ENCODE measurements around the gene SERBP1. TPM values are rescaled to one million over a fixed set of nuclear protein-coding genes. Genes with fewer than 3 reads are reported as not detected.
"Not testable (repeated sequence)": the region's sequence is repeated elsewhere in the genome, so short reads cannot be mapped to it uniquely, and the experiment has no call there.

Gene SERBP1
- total RNA-seq, 1 donor: 162 TPM

DNA sequence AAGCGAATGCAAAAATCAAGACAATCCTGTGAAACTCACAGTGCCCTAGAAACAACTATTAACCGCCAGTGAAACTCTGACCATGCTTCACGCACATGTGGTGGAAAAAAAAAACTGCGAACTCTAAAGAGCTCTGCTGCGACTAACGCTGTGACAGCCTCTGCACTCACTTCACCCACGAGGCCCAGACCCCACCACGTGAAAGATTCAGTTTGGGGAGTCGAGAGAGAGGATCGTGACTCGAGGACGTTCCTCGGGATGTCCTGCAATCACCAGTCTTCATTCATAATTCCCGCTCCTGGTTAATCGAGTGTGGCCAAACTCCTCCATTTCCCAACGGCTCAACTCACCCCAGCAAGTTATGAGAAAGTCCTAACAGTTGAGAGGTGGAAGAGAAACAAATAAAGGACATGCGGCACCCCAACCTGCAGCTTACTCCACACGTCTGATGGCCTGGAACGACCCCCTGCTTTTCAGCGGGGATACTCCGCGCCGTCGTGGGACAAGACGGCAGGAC is 1.1 kb downstream of the SERBP1 start:
- H3K4me3 ChIP-seq (ENCODE audit: low read depth, low read length): peak overlapping the region; percentile 97
- peak; percentile 22 for DNase-seq (ENCODE audit: low read depth)

DNA sequence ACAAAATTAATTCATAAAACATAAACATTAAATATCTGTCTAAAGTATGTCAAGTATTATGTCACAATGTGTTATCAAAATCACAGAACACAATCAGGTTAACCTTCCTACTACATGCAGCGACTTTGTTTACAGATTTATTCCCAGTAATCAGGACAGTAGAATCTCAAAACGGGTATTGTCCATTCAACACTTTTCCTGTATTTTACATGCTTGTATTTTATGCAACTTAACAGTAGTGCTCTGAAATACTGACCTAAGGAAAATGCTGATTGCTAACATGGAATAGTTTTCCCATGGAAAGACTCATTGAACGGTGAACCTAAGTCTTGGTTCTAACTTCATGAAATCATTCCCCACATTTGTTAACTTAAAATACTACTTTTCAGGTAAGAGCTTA is 2.3 kb downstream of the SERBP1 start:
- DNase-seq (ENCODE audit: low read depth): no peak
- TF ChIP-seq, protein P1, sequence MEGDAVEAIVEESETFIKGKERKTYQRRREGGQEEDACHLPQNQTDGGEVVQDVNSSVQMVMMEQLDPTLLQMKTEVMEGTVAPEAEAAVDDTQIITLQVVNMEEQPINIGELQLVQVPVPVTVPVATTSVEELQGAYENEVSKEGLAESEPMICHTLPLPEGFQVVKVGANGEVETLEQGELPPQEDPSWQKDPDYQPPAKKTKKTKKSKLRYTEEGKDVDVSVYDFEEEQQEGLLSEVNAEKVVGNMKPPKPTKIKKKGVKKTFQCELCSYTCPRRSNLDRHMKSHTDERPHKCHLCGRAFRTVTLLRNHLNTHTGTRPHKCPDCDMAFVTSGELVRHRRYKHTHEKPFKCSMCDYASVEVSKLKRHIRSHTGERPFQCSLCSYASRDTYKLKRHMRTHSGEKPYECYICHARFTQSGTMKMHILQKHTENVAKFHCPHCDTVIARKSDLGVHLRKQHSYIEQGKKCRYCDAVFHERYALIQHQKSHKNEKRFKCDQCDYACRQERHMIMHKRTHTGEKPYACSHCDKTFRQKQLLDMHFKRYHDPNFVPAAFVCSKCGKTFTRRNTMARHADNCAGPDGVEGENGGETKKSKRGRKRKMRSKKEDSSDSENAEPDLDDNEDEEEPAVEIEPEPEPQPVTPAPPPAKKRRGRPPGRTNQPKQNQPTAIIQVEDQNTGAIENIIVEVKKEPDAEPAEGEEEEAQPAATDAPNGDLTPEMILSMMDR (IDR thresholded peaks at IDR 0.05; ENCODE audit: insufficient read depth, low read depth, low read length): no peak
- peak overlapping the region; percentile 97 for H3K4me3 ChIP-seq (ENCODE audit: low read depth, low read length)

More for the DNA sequence above, 1.1 kb downstream of the SERBP1 start:
- TF ChIP-seq, protein P1 (IDR thresholded peaks at IDR 0.05; ENCODE audit: insufficient read depth, low read depth, low read length): no peak

DNA sequence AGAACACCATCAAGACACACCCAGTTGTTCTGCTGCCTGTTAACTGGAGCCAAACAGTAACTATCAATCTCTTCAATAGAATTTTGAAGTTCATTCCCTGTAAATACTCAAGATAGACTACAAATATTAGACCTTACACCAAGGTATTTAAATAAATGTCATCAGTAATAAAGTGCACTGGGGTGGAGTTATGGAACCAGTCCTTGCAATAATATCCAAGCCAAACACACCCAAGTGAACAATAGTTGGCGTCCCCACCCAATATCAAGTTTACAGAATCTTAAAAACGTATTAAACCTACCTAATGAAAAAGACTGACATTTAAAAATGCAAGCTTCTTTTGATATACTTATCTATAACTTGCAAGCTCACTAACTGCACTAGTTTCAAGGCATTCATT is 2.7 kb downstream of the SERBP1 start:
- TF ChIP-seq, protein P1 (IDR thresholded peaks at IDR 0.05; ENCODE audit: insufficient read depth, low read depth, low read length): no peak
- H3K4me3 ChIP-seq (ENCODE audit: low read depth, low read length): peak overlapping the region; percentile 97
- no peak for DNase-seq (ENCODE audit: low read depth)

DNA sequence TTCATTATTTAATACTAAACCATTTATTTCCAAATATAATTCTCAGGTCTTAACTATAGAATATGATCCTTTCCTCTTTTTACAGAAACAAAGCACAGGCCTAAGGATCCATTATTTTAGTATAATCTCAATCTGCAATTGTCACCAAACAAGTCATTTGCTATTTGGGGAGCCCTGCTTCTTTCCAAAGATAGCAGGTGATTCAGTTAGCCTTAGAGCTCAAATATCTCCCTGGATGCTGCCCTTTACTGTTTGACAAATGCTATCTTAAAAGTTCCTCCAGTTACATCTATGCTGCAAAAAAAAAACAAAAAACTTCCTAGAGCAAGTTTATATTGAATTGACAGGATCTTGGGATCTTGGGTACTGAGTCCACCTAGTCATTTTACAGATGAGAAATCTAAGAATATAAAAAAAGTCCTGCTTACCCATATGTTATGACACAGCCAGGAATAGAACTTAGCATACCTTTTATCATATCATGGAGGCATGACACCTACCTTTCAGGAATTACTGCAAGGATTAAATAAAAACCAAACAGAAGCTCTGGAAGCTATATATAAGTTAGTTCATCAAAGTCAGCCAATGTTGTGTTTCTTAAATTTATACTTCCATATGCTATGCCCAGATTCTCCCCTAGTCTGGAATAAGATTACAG is 9.2 kb downstream of the SERBP1 start:
- TF ChIP-seq, protein P1 (IDR thresholded peaks at IDR 0.05; ENCODE audit: insufficient read depth, low read depth, low read length): no peak
- DNase-seq (ENCODE audit: low read depth): no peak
- H3K4me3 ChIP-seq (ENCODE audit: low read depth, low read length): no peak overlapping the region

DNA sequence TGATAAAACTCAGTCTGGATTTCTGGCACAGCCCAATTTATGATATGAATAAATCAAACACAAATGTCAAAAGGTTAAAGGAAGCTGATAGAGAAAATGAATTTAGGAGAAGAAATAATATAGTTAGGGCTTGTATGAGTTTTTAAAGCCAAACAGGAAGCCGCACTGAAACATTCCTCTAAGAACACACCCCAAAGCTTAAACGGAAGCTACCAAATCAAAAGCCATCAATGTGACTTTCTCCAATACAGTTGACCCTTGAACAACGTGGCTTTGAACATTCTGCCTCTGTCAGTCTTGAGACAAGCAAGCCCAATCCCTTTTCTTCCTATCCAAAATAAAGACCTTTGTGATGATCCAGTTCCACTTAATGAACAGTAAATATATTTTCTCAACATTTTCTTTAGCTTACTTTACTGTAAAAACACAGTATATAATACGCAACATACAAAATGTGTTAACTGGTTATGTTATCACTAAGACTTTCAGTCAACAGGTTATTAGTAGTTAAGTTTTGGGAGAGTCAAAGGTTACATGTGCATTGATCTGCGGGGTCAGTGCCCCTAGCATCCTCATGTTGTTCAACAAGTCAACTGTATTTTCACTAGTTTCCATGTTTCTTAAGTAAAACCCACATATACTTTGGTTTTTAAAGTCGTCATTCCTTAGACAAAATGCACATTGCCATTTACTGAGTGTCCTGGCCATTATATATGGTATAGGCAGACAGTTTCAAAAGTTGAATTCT is 11.2 kb downstream of the SERBP1 start:
- DNase-seq (ENCODE audit: low read depth): no peak
- TF ChIP-seq, protein P1 (IDR thresholded peaks at IDR 0.05; ENCODE audit: insufficient read depth, low read depth, low read length): no peak
- H3K4me3 ChIP-seq (ENCODE audit: low read depth, low read length): no peak overlapping the region

DNA sequence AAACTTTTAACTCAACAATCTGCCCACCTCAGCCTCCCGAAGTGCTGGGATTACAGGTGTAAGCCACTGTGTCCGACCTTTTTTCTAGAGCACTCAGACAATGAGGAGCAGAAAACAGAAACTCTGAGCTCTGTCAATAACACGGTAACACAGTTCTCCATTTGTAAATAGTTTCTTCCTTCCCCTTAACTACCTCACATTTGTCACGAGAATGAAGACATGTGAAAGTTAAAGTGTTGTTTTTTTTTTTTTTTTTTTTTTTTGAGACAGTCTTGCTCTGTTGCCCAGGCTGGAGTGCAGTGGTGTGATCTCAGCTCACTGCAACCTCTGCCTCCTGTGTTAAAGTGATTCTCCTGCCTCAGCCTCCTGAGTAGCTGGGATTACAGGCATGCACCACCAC is 12.5 kb downstream of the SERBP1 start:
- H3K4me3 ChIP-seq (ENCODE audit: low read depth, low read length); DNase-seq (ENCODE audit: low read depth): not testable (repeated sequence)

DNA sequence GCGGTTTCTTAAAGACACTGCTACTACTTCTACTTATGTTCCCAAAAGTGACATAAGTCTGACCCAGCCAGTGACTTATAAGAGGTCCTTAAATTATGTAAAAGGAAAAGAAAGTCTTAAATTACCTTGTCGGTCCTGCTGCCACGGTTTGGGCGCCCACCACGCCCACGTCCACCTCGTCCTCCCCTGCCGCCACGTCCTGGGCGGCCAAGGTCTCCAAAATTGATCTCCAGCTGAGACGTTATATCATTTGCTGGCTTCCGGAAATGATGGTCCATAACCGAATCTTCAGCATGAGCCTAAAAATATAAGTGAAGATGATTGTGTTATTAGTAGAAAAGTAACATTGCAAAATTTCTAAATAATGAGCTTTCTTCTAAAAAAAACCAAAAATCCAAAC is 15.2 kb downstream of the SERBP1 start:
- H3K4me3 ChIP-seq (ENCODE audit: low read depth, low read length): no peak overlapping the region
- DNase-seq (ENCODE audit: low read depth): no peak
- TF ChIP-seq, protein P1 (IDR thresholded peaks at IDR 0.05; ENCODE audit: insufficient read depth, low read depth, low read length): no peak

Measured in fibroblast of villous mesenchyme (primary cell).